MCF 10A (cell line): ENCODE data around the gene XG. TPM values are rescaled to one million over a fixed set of nuclear protein-coding genes. Genes with fewer than 3 reads are reported as not detected.

ENCODE experiments used
- BruUV-seq: library from RNA; stranded (reverse); fragments of 400-500 nt; replicated peaks from 2 replicates; lab custom pipeline; 2021; lab: Mats Ljungman, UMichigan
- CTCF ChIA-PET: fragments of 300-600 bp; sonication (Branson Sonifier 250); formaldehyde crosslinking; extraction: SDS; loops from one replicate; lab custom pipeline; 2021; ENCODE audit warnings: antibody characterized with exemption, inconsistent platforms; lab: Yijun Ruan, JAX
- POLR2A ChIA-PET: fragments of 300-600, 350-650 bp; sonication (Branson Sonifier 250); formaldehyde crosslinking; extraction: SDS; loops from one replicate; lab custom pipeline; 2020; ENCODE audit warnings: antibody characterized with exemption, inconsistent platforms; lab: Yijun Ruan, JAX
- DNase-seq: peaks from one replicate; pipeline ENCODE4 v3.0.0-alpha.2; 2018; ENCODE audit not compliant: unreplicated experiment
- H3K27ac Mint-ChIP-seq: one replicate; pipeline ENCODE4 v1.8.0; 2022; ENCODE audit warnings: mild to moderate bottlenecking, low read depth, mixed read lengths; ENCODE audit not compliant: unreplicated experiment
- H3K27me3 Mint-ChIP-seq: one replicate; pipeline ENCODE4 v1.8.0; 2022; ENCODE audit warnings: mixed read lengths; ENCODE audit not compliant: insufficient read depth, unreplicated experiment
- H3K36me3 Mint-ChIP-seq: one replicate; pipeline ENCODE4 v1.8.0; 2022; ENCODE audit warnings: mild to moderate bottlenecking, moderate library complexity, mixed read lengths; ENCODE audit not compliant: insufficient read depth, unreplicated experiment
- H3K4me1 Mint-ChIP-seq: one replicate; pipeline ENCODE4 v1.8.0; 2022; ENCODE audit warnings: mixed read lengths; ENCODE audit not compliant: insufficient read depth, unreplicated experiment
- H3K4me3 Mint-ChIP-seq: one replicate; pipeline ENCODE4 v1.8.0; 2022; ENCODE audit warnings: mild to moderate bottlenecking, moderate library complexity, mixed read lengths; ENCODE audit not compliant: unreplicated experiment
- H3K9me3 Mint-ChIP-seq: one replicate; pipeline ENCODE4 v1.8.0; 2022; ENCODE audit warnings: mixed read lengths; ENCODE audit not compliant: unreplicated experiment
- intact Hi-C: fragments of 100-400 bp; cut with micrococcal nuclease; formaldehyde crosslinking; loops from 2 replicates; pipeline ENCODE4 v1.14.1; 2022
- total RNA-seq: library from RNA; stranded (reverse); gene quantifications from 2 replicates; pipeline ENCODE4 v1.2.3, GENCODE V29; 2022
- TF ChIP-seq, protein P1 (sequence below): fragments of 200-600 bp; IDR thresholded peaks from one replicate; pipeline ENCODE4 v1.8.0; 2022; ENCODE audit warnings: antibody characterized with exemption, mild to moderate bottlenecking; ENCODE audit not compliant: unreplicated experiment

XG gene
- total RNA-seq, 1 experiment from 2014 or later = not detected

DNA sequence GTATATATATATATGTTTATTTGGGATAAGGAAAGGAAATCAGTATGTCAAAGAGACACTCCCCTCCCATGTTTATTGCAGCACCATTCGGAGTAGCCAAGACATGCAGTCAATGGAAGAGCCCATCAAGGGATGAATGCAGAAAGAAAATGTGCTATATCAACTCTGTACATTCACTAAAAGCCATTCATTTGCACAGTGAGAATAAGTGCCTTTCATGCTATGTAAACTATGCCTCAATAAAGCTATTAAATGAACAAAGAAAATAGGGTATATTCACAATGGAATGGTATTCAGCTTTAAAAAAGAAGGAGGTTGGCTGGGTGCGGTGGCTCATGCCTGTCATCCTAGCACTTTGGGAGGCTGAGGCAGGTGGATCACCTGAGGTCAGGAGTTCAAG is 40.4 kb upstream of the XG start:
- no TSS peak for BruUV-seq
- Mint-ChIP-seq H3K4me3 (no peak overlapping the region), H3K27me3 (no peaks in the 10 kb centered on the region), H3K4me1 (peaks cover 39% of the 10 kb centered on the region), H3K9me3 (no peaks in the 10 kb centered on the region), H3K27ac (peak overlapping the region; percentile 24), H3K36me3 (peaks cover 14% of the 10 kb centered on the region)
- TF ChIP-seq, protein P1, sequence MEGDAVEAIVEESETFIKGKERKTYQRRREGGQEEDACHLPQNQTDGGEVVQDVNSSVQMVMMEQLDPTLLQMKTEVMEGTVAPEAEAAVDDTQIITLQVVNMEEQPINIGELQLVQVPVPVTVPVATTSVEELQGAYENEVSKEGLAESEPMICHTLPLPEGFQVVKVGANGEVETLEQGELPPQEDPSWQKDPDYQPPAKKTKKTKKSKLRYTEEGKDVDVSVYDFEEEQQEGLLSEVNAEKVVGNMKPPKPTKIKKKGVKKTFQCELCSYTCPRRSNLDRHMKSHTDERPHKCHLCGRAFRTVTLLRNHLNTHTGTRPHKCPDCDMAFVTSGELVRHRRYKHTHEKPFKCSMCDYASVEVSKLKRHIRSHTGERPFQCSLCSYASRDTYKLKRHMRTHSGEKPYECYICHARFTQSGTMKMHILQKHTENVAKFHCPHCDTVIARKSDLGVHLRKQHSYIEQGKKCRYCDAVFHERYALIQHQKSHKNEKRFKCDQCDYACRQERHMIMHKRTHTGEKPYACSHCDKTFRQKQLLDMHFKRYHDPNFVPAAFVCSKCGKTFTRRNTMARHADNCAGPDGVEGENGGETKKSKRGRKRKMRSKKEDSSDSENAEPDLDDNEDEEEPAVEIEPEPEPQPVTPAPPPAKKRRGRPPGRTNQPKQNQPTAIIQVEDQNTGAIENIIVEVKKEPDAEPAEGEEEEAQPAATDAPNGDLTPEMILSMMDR = no peak
- POLR2A ChIA-PET = no interaction called here
- CTCF ChIA-PET = no interaction called here
- no peak for DNase-seq
- intact Hi-C loops = no loop called here

DNA sequence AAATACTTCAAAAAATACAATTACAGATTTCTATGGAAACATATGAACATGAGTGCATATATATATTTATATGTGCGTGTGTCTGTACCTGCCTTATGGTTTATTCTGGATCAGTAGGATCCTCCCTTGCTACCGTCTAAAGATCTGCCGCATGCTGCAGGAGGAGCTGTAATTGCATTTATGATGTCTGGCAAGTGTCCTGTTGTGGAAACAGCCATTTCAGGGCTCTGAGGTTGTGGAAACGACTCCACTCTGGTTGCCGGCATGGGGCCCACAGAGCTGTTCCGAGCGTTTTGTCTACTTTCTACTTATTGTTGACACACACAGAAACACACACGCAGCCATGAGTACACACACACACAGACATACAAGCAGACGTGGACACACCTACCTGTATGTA is 39.4 kb upstream of the XG start:
- no peak overlapping the region for H3K4me3 Mint-ChIP-seq
- no peaks in the 10 kb centered on the region for H3K27me3 Mint-ChIP-seq
- no peaks in the 10 kb centered on the region for H3K9me3 Mint-ChIP-seq
- H3K36me3 Mint-ChIP-seq = peaks cover 24% of the 10 kb centered on the region
- H3K4me1 Mint-ChIP-seq = peaks cover 33% of the 10 kb centered on the region
- DNase-seq = no peak
- CTCF ChIA-PET = no interaction called here
- POLR2A ChIA-PET = no interaction called here
- TF ChIP-seq, protein P1 = no peak
- intact Hi-C loops = no loop called here
- no peak overlapping the region for H3K27ac Mint-ChIP-seq
- no TSS peak for BruUV-seq

DNA sequence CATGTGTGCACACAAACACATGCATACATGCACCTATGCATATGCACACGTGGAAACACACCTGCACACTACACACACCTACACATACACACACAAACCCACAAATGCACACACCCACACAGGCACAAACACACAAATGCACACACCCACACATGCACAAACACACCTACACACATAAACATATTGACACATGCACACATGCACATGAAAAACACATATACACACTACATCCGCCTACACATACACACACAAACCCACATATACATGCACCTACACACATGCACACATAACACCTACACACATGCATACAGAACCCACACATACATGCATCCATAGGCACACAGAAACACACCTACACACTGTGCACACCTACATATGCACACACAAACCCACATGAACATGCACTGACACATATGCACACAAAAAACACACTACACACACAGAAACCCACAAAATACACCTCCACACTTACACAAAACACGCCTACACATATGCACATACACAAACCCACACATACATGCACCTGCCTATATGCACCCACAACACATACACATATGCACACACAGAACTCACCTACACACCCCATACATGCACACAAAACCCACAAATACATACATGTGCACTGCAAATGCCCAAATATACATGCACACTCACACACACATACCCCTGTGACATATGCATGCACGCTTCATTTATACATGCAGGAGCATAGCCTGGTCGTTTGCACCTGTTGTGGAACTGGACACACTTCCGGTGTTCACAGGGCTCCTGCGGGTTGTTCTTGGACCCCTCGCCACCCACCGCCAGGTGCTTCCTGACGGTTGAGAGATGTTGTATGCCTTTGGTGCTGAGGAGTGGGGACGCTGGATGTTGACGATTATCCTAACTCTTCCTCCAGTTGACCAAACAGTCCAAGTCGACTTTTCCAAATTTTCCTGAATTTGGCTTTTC is 38.7 kb upstream of the XG start:
- CTCF ChIA-PET = no interaction called here
- no peak for DNase-seq
- peaks cover 32% of the 10 kb centered on the region for H3K36me3 Mint-ChIP-seq
- no peak overlapping the region for H3K27ac Mint-ChIP-seq
- no peak overlapping the region for H3K4me3 Mint-ChIP-seq
- POLR2A ChIA-PET = no interaction called here
- peaks cover 26% of the 10 kb centered on the region for H3K4me1 Mint-ChIP-seq
- H3K9me3 Mint-ChIP-seq = no peaks in the 10 kb centered on the region
- BruUV-seq = no TSS peak
- no peaks in the 10 kb centered on the region for H3K27me3 Mint-ChIP-seq
- TF ChIP-seq, protein P1 = no peak
- intact Hi-C loops = no loop called here

DNA sequence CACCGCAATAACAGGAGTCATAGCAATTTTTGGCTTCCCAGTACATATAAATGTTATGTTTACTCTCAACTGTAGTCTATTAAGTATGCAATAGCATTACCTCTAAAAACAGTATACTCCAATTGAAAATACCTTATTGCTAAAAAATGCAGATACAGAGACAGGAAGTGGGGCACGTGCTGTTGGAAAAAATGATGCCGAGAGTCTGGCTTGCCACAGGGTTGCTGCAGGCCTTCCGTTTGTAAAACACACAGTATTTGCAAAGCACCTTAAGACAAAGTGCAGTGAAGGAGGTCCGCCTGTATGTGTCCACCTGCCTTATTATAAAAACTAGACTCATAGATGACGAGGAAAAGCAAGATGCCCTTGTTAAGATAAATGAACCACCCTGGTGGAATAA is 37.3 kb upstream of the XG start:
- BruUV-seq = no TSS peak
- no peak for DNase-seq
- Mint-ChIP-seq H3K27ac (no peak overlapping the region), H3K27me3 (no peaks in the 10 kb centered on the region), H3K4me3 (no peak overlapping the region), H3K4me1 (peaks cover 12% of the 10 kb centered on the region), H3K9me3 (no peaks in the 10 kb centered on the region), H3K36me3 (peaks cover 45% of the 10 kb centered on the region)
- TF ChIP-seq, protein P1 = no peak
- ChIA-PET CTCF (no interaction called here), POLR2A (no interaction called here)
- intact Hi-C loops = no loop called here
